Right atrium auricular region (tissue), 2 donors: ENCODE data around the gene MANSC1. TPM values are rescaled to one million over a fixed set of nuclear protein-coding genes. Genes with fewer than 3 reads are reported as not detected.
"Not testable (repeated sequence)": the region's sequence is repeated elsewhere in the genome, so short reads cannot be mapped to it uniquely, and the experiment has no call there.

Source experiments
- DNase-seq: peaks from one replicate; pipeline ENCODE4 v3.0.0-alpha.2; 2019; ENCODE audit warnings: low spot score
- H3K27ac ChIP-seq, 2 donors: fragments of 200-600 bp; sonication (generic); 1 replicate in 1 of 2; 2 replicates in 1 of 2; pipeline ENCODE4 v1.5.1; 2016 to 2019
- H3K27me3 ChIP-seq, 2 donors: fragments of 200-600 bp; sonication (generic); one replicate each; pipeline versions ENCODE4 v1.5.1 to v1.6.0; 2017 to 2019
- H3K36me3 ChIP-seq: fragments of 200-600 bp; sonication (generic); one replicate; pipeline ENCODE4 v1.5.1; 2016
- H3K4me1 ChIP-seq, 2 donors: fragments of 200-600 bp; sonication (generic); one replicate each; pipeline versions ENCODE4 v1.5.1 to v1.6.0; 2017 to 2019
- H3K4me3 ChIP-seq, 2 donors: fragments of 200-600 bp; sonication (generic); 1 replicate in 1 of 2; 2 replicates in 1 of 2; pipeline ENCODE4 v1.5.1; 2017 to 2019; ENCODE audit warnings: mild to moderate bottlenecking in 1 of 2, moderate library complexity in 1 of 2
- H3K9me3 ChIP-seq, 2 donors: fragments of 200-600 bp; sonication (generic); one replicate each; pipeline ENCODE4 v1.5.1; 2019
- total RNA-seq, 2 donors: library from RNA; depleted of rRNA; stranded (reverse); fragments of >200 nt; gene quantifications; one replicate each; pipeline ENCODE4 v1.1.0, GENCODE V29; 2016
- TF ChIP-seq, protein P1 (sequence below), 2 donors: fragments of 200-600 bp; sonication (generic); IDR thresholded peaks; one replicate each; pipeline ENCODE4 v1.5.1; 2019; ENCODE audit warnings: antibody characterized with exemption in 2 of 2

The MANSC1 gene
- total RNA-seq, 2 donors from 2014 or later, result 16.5 to 28.0 TPM

DNA sequence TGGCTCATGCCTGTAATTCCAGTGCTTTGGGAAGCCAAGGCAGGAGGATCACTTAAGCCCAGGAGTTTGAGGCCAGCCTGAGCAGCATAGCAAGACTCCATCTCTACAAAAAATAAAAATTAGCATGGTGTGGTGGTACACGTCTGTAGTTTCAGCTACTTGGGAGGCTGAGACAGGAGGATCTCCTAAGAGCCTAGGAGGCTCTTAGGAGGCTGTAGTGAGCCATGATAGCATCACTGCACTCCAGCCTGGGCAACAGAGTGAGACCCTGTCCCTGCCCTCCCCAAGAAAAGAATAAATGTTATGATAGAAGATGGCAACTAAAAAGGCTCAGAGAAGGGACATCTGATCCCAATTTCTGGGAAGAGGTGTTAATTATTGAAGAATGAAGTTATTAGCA lies 3.2 kb upstream of the MANSC1 start:
- Histone ChIP-seq H3K9me3 (no peaks in the 10 kb centered on the region), H3K27me3 (no peaks in the 10 kb centered on the region), H3K4me1 (peaks cover 0 to 18% of the 10 kb centered on the region in 2 donors), H3K27ac (no peak overlapping the region), H3K4me3 (no peak overlapping the region), H3K36me3 (no peaks in the 10 kb centered on the region)
- no peak for DNase-seq
- TF ChIP-seq, protein P1, sequence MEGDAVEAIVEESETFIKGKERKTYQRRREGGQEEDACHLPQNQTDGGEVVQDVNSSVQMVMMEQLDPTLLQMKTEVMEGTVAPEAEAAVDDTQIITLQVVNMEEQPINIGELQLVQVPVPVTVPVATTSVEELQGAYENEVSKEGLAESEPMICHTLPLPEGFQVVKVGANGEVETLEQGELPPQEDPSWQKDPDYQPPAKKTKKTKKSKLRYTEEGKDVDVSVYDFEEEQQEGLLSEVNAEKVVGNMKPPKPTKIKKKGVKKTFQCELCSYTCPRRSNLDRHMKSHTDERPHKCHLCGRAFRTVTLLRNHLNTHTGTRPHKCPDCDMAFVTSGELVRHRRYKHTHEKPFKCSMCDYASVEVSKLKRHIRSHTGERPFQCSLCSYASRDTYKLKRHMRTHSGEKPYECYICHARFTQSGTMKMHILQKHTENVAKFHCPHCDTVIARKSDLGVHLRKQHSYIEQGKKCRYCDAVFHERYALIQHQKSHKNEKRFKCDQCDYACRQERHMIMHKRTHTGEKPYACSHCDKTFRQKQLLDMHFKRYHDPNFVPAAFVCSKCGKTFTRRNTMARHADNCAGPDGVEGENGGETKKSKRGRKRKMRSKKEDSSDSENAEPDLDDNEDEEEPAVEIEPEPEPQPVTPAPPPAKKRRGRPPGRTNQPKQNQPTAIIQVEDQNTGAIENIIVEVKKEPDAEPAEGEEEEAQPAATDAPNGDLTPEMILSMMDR (IDR thresholded peaks at IDR 0.05), result no peak

DNA sequence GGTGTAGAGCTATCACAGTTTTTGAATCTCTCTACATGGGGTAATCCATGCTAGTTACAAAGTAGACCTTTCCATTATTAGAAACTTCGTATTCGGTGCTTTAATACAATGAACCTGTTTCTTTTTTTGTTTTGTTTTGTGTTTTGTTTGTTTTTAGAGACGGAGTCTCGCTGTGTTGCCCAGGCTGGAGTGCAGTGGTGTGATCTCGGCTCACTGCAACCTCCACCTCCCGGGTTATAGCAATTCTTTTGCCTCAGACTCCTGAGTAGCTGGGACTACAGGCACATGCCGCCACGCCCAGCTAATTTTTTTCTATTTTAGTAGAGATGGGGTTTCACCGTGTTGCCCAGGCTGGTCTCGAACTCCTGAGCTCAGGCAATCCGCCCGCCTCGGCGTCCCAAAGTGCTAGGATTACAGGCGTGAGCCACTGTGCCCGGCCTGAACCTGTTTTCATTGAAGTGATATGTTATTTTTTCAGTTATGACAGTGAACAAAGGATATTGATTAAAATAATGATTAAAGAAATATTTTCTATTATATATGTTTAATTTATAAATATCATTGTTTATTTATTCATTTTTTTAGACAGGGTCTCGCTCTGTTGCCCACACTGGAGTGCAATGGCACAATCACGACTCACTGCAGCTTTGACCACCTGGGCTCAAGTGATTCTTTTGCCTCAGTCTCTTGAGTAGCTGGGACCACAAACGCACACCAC lies 1.6 kb upstream of the MANSC1 start:
- not testable (repeated sequence) for H3K9me3 ChIP-seq, H3K27ac ChIP-seq, H3K27me3 ChIP-seq, H3K4me3 ChIP-seq, DNase-seq, H3K36me3 ChIP-seq
- peaks cover 0 to 12% of the 10 kb centered on the region in 2 donors for H3K4me1 ChIP-seq

DNA sequence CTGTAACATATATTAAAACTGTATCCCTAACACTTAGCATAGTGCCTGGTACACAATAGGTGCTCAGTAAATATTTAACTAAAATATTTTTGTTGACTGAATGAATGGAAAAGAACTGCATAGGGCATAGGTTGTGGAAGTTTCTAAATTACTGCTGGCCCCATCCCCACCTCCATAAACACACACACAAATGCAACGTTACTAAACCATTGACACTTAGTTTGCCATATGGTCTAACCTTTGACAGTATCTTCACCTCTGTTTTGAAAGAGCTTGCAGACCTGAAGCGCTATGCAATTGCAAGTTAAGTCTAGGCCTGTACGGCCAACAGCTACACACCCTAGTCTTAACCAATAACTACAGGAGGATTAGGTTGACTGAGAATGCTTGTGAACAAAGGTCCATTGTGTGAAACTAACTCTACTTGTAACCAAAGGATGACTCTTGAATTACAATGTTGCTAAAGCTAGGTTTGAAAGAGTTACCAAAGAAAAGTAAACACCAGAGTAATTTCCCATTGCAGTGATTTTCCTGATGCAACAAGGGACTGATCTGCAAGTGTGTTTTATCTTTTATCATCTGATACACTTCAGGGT lies 924 bp upstream of the MANSC1 start:
- Histone ChIP-seq H3K9me3 (no peaks in the 10 kb centered on the region), H3K27ac (no peak overlapping the region), H3K36me3 (no peaks in the 10 kb centered on the region), H3K27me3 (no peaks in the 10 kb centered on the region), H3K4me1 (peaks cover 0 to 12% of the 10 kb centered on the region in 2 donors), H3K4me3 (peak overlapping the region in 1 of 2 donors; percentile 70)
- no peak for DNase-seq
- TF ChIP-seq, protein P1 (IDR thresholded peaks at IDR 0.05), result no peak

DNA sequence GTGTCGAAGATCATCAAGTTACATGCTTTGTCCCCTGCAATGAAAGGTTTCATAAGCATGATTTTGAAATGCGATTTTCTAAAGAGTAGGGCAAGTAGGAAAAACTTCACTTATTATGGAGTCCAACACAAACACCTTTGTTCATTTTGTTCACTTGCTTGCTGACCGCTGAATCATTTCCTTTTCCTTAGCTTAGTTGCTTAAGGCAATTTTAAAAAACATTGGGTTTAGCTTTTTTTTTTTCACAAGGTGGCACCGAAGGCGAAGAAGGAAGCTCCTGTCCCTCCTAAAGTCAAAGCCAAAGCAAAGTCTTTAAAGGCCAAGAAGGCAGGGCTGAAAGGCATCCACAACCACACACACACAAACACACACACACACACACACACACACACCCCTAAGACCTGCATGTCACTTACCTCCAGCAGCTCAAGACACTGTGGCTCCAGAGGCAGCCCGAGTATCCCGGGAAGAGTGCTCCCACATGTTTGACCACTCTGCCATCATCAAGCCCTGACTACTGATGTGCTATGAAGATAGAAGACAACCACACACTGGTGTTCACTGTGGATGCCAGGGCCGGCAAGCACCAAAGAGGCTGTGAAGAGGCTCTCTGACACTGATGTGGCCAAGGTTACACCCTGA lies 11.4 kb downstream of the MANSC1 start:
- no peak overlapping the region for H3K4me3 ChIP-seq
- H3K9me3 ChIP-seq, result no peaks in the 10 kb centered on the region
- TF ChIP-seq, protein P1 (IDR thresholded peaks at IDR 0.05), result no peak
- peaks cover 0 to 8% of the 10 kb centered on the region in 2 donors for H3K4me1 ChIP-seq
- H3K27ac ChIP-seq, result peak overlapping the region; percentile 14 to 62
- DNase-seq, result no peak
- no peaks in the 10 kb centered on the region for H3K27me3 ChIP-seq
- H3K36me3 ChIP-seq, result peaks cover 8% of the 10 kb centered on the region

DNA sequence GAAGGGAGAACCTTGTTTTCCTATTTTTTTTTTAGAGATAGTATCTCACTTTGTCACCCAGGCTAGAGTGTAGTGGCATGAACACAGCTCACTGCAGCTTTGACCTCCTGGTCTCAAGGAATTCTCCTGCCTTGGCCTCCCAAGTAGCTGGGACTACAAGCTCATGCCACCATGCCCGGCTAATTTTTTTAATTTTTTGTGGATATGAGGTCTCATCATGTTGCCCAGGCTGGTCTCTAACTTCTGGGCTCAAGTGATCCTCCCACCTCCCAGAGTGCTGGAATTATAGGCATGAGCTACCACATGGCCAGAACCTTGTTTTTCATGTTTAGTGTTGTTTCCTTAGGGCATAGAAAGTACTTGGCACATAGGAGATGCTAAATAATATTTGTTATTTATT lies 13.5 kb downstream of the MANSC1 start:
- TF ChIP-seq, protein P1 (IDR thresholded peaks at IDR 0.05), result no peak
- no peak for DNase-seq
- H3K4me3 ChIP-seq, result no peak overlapping the region
- H3K27me3 ChIP-seq, result no peaks in the 10 kb centered on the region
- H3K9me3 ChIP-seq, result no peaks in the 10 kb centered on the region
- H3K36me3 ChIP-seq, result peaks cover under 1% of the 10 kb centered on the region
- H3K27ac ChIP-seq, result no peak overlapping the region
- peaks cover 0 to 11% of the 10 kb centered on the region in 2 donors for H3K4me1 ChIP-seq

DNA sequence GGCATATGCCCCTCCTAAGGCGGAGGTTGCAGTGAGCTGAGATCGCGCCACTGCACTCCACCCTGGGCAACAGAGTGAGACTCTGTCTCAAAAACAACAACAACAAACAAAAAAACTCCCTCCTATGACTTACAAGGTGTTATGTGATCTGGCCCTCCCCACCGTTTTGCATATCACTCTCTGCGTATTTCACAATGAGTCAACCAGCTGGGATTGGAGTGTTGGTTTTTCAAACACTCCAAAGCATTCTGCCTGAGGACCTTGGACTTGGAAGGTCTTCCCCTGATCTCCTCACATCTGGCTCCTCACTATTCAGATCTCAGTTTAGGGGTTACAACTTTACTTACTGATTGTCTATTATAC lies 14.0 kb downstream of the MANSC1 start:
- H3K4me1 ChIP-seq, result peaks cover 0 to 11% of the 10 kb centered on the region in 2 donors
- H3K27me3 ChIP-seq, result no peaks in the 10 kb centered on the region
- DNase-seq, result no peak
- H3K36me3 ChIP-seq, result no peaks in the 10 kb centered on the region
- TF ChIP-seq, protein P1 (IDR thresholded peaks at IDR 0.05), result no peak
- H3K9me3 ChIP-seq, result no peaks in the 10 kb centered on the region
- no peak overlapping the region for H3K4me3 ChIP-seq
- no peak overlapping the region for H3K27ac ChIP-seq
